Hepatocyte (in vitro differentiated cells): ENCODE results near the gene IL17RB.

Source experiments
- CTCF ChIP-seq: fragments of 200-600 bp; sonication (generic); IDR thresholded peaks from 2 replicates; pipeline ENCODE4 v1.5.1; 2016; ENCODE audit warnings: antibody characterized with exemption, mild to moderate bottlenecking; ENCODE audit not compliant: poor library complexity
- EZH2 ChIP-seq: fragments of 200-600 bp; sonication (generic); IDR thresholded peaks from 2 replicates; pipeline ENCODE4 v1.6.1; 2016; ENCODE audit warnings: antibody characterized with exemption, mild to moderate bottlenecking, borderline replicate concordance

GRCh38 chr3:53863145-53863544, 16.8 kb downstream of the IL17RB start:
- TF ChIP-seq EZH2 (no peak), CTCF (no peak)
